GM10266 (cell line): ENCODE measurements around the gene POLR2F.
"Not testable (repeated sequence)": the region's sequence is repeated elsewhere in the genome, so short reads cannot be mapped to it uniquely, and the experiment has no call there.

Experiments
- DNase-seq: peaks from one replicate; pipeline ENCODE4 v3.0.0; 2012; ENCODE audit errors: extremely low spot score
- CTCF ChIP-seq: IDR thresholded peaks from 2 replicates; pipeline ENCODE4 v1.5.1; 2012; ENCODE audit warnings: mild to moderate bottlenecking, low read depth; ENCODE audit not compliant: control insufficient read depth, insufficient read depth; ENCODE audit errors: missing control alignments

Gene POLR2F

GRCh38 chr22:37972527-37972926 lies 19.0 kb downstream of the POLR2F start:
- no peak for DNase-seq
- TF ChIP-seq CTCF: no peak

- no peak for DNase-seq
- TF ChIP-seq CTCF: no peak
Observed at GRCh38 chr22:37973271-37974170, 20.0 kb downstream of the POLR2F start.

GRCh38 chr22:37975153-37975552 lies 21.7 kb downstream of the POLR2F start:
- DNase-seq: no peak
- no peak for TF ChIP-seq CTCF

- not testable (repeated sequence) for DNase-seq
Observed at GRCh38 chr22:37976022-37976421, 22.5 kb downstream of the POLR2F start.

- no peak for DNase-seq
- no peak for TF ChIP-seq CTCF
Observed at GRCh38 chr22:37976547-37976946, 23.0 kb downstream of the POLR2F start.

GRCh38 chr22:37979782-37980181 lies 26.3 kb downstream of the POLR2F start:
- no peak for TF ChIP-seq CTCF
- no peak for DNase-seq

GRCh38 chr22:37981282-37982011 lies 27.9 kb downstream of the POLR2F start:
- no peak for DNase-seq

More at GRCh38 chr22:37981282-37982011, 27.9 kb downstream of the POLR2F start:
- TF ChIP-seq CTCF: no peak
